Keratinocyte (primary cell): ENCODE data around the gene ORM2. TPM values are rescaled to one million over a fixed set of nuclear protein-coding genes. Genes with fewer than 3 reads are reported as not detected.

Experiments used
- DNase-seq: peaks from one replicate; pipeline ENCODE4 v3.0.0-alpha.2; 2011; ENCODE audit warnings: low read depth, missing footprints, low spot score
- FAIRE-seq: peaks from 2 replicates; lab custom pipeline; 2011; peaks lifted over from hg19 to GRCh38; lab: Jason Lieb, UNC
- H2AFZ ChIP-seq: 2 replicates; pipeline ENCODE4 v1.6.0; 2012; ENCODE audit warnings: low read length, control low read depth, inconsistent platforms; ENCODE audit not compliant: control insufficient read depth
- H3K27ac ChIP-seq: 2 replicates; pipeline ENCODE4 v1.5.1; 2011; ENCODE audit warnings: low read length; ENCODE audit not compliant: control insufficient read depth, insufficient read depth
- H3K27me3 ChIP-seq: 3 replicates; pipeline ENCODE4 v1.6.0; 2011; ENCODE audit warnings: low read length; ENCODE audit not compliant: control insufficient read depth, insufficient read depth; ENCODE audit errors: extremely low read depth
- H3K36me3 ChIP-seq, 2 experiments: 2 replicates in 1 of 2; 3 replicates in 1 of 2; pipeline ENCODE4 v1.5.1; 2011; ENCODE audit warnings: low read length in 2 of 2, mild to moderate bottlenecking in 1 of 2; ENCODE audit not compliant: control insufficient read depth in 2 of 2, insufficient read depth in 2 of 2; ENCODE audit errors: extremely low read depth in 1 of 2
- H3K4me1 ChIP-seq: 3 replicates; pipeline ENCODE4 v1.5.1; 2011; ENCODE audit warnings: low read length; ENCODE audit not compliant: control insufficient read depth, insufficient read depth; ENCODE audit errors: extremely low read depth
- H3K4me2 ChIP-seq: 3 replicates; pipeline ENCODE4 v1.6.0; 2011; ENCODE audit warnings: low read depth, low read length; ENCODE audit not compliant: control insufficient read depth, insufficient read depth; ENCODE audit errors: extremely low read depth
- H3K4me3 ChIP-seq, 3 experiments: fragments of 200-600 bp in 1 of 3; sonication (generic) in 1 of 3; 2 replicates in 2 of 3; 3 replicates in 1 of 3; pipeline ENCODE4 v1.5.1; 2011 to 2016; ENCODE audit warnings: low read length in 3 of 3, mild to moderate bottlenecking in 3 of 3, control low read depth in 2 of 3, inconsistent platforms in 1 of 3, low read depth in 1 of 3, mixed read lengths in 1 of 3, mixed run types in 1 of 3, moderate library complexity in 1 of 3; ENCODE audit not compliant: control insufficient read depth in 2 of 3, insufficient read depth in 2 of 3; ENCODE audit errors: extremely low read depth in 1 of 3
- H3K79me2 ChIP-seq: 2 replicates; pipeline ENCODE4 v1.6.0; 2012; ENCODE audit warnings: low read length; ENCODE audit not compliant: control insufficient read depth, insufficient read depth
- H3K9ac ChIP-seq: 3 replicates; pipeline ENCODE4 v1.6.0; 2011; ENCODE audit warnings: low read length; ENCODE audit not compliant: control insufficient read depth, insufficient read depth; ENCODE audit errors: extremely low read depth
- H3K9me1 ChIP-seq: 3 replicates; pipeline ENCODE4 v1.6.0; 2011; ENCODE audit warnings: low read length; ENCODE audit not compliant: control insufficient read depth, insufficient read depth; ENCODE audit errors: extremely low read depth
- H3K9me3 ChIP-seq: 2 replicates; pipeline ENCODE4 v1.5.1; 2012; ENCODE audit warnings: low read depth, low read length; ENCODE audit not compliant: control insufficient read depth
- H4K20me1 ChIP-seq: 3 replicates; pipeline ENCODE4 v1.6.0; 2011; ENCODE audit warnings: low read length; ENCODE audit not compliant: control insufficient read depth, insufficient read depth; ENCODE audit errors: extremely low read depth
- EZH2 ChIP-seq: IDR thresholded peaks from one replicate; pipeline ENCODE4 v1.6.1; 2012; ENCODE audit warnings: inconsistent platforms, mild to moderate bottlenecking, low read length, moderate library complexity
- dilution Hi-C: fragments of 300-500 bp; cut with MboI; formaldehyde crosslinking; loops from one replicate; pipeline ENCODE4 v1.7.0; 2020; ENCODE audit warnings: low sequenced_read_pairs; ENCODE audit not compliant: extremely low pct_ligation_motif_present
- polyA plus RNA-seq, 5 experiments: library from polyadenylated mRNA; depleted of rRNA in 3 of 5; stranded (reverse) in 3 of 5; stranded (forward) in 1 of 5; unstranded in 1 of 5; fragments of >200 nt; gene quantifications; 1 replicate in 1 of 5; 2 replicates in 3 of 5; 3 replicates in 1 of 5; pipeline versions ENCODE4 v1.2.1 to v1.2.3, GENCODE V29; 2011 to 2012; ENCODE audit warnings: missing spikeins in 2 of 5, low read depth in 1 of 5, low replicate concordance in 1 of 5
- TF ChIP-seq, protein P1 (sequence below), 3 experiments: IDR thresholded peaks in 1 of 3; conservative IDR thresholded peaks in 1 of 3; optimal IDR thresholded peaks in 1 of 3; 2 replicates in 2 of 3; 3 replicates in 1 of 3; pipeline versions ENCODE3 to v1.5.1; 2011; ENCODE audit warnings: low read length in 3 of 3, mild to moderate bottlenecking in 3 of 3, moderate library complexity in 2 of 3, control low read depth in 1 of 3, inconsistent platforms in 1 of 3; ENCODE audit not compliant: insufficient read depth in 2 of 3; ENCODE audit errors: extremely low read depth in 1 of 3

The ORM2 gene
- polyA plus RNA-seq, 1 donor (not counting 4 experiments of a cell fraction or from before 2014, with no cell fraction given), result not detected

DNA sequence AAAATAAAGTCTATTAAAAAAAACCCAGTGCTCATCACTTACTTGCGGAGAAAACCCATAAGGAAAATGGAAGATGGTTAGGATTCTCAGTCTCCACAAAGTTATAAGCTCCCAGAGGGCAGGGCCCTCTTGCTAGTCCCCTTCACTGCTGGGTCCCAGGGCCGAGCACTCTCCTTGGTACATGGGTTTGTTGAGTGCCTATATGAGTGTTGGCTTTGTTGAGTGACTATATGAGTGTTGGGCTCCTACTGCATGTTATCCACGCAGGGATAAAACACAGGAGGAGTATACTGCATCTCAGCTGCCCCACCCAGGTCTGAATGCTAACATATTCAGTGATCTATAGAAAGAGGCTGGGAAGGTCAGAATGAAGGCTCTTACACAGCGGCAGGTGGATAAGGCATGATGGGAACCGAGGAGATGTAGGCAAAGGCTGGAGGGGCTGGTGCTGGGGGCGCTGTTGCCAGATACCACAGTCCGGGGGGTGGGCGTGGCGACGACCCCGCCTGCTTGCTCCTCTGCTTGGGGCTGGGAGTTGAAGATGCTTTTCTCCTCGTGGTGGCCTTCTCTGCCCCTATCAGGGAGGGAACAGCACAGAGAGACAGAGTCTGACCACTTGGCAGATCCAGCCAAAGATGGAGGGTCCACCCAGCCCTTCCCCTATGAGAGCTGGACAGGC lies 11.6 kb downstream of the ORM2 start:
- Histone ChIP-seq H3K27ac (no peak overlapping the region), H3K4me2 (no peak overlapping the region), H3K79me2 (no peaks in the 10 kb centered on the region), H3K9me3 (no peaks in the 10 kb centered on the region), H3K4me1 (peaks cover 10% of the 10 kb centered on the region), H3K27me3 (no peaks in the 10 kb centered on the region), H3K9me1 (peaks cover 2% of the 10 kb centered on the region), H3K4me3 (no peak overlapping the region), H4K20me1 (no peaks in the 10 kb centered on the region), H3K9ac (no peak overlapping the region), H2AFZ (no peak overlapping the region), H3K36me3 (peaks cover 3 to 5% of the 10 kb centered on the region in 2 experiments)
- FAIRE-seq (no peak), DNase-seq (no peak)
- dilution Hi-C loops, result no loop called here
- TF ChIP-seq EZH2, result no peak
- TF ChIP-seq, protein P1, sequence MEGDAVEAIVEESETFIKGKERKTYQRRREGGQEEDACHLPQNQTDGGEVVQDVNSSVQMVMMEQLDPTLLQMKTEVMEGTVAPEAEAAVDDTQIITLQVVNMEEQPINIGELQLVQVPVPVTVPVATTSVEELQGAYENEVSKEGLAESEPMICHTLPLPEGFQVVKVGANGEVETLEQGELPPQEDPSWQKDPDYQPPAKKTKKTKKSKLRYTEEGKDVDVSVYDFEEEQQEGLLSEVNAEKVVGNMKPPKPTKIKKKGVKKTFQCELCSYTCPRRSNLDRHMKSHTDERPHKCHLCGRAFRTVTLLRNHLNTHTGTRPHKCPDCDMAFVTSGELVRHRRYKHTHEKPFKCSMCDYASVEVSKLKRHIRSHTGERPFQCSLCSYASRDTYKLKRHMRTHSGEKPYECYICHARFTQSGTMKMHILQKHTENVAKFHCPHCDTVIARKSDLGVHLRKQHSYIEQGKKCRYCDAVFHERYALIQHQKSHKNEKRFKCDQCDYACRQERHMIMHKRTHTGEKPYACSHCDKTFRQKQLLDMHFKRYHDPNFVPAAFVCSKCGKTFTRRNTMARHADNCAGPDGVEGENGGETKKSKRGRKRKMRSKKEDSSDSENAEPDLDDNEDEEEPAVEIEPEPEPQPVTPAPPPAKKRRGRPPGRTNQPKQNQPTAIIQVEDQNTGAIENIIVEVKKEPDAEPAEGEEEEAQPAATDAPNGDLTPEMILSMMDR (optimal IDR thresholded peaks at IDR 0.05 in 1 of 3, IDR thresholded peaks at IDR 0.05 in 1 of 3, conservative IDR thresholded peaks at IDR 0.05 in 1 of 3; ENCODE audit: extremely low read depth in 1 of 3, insufficient read depth in 2 of 3, low read length in 3 of 3), result no peak

DNA sequence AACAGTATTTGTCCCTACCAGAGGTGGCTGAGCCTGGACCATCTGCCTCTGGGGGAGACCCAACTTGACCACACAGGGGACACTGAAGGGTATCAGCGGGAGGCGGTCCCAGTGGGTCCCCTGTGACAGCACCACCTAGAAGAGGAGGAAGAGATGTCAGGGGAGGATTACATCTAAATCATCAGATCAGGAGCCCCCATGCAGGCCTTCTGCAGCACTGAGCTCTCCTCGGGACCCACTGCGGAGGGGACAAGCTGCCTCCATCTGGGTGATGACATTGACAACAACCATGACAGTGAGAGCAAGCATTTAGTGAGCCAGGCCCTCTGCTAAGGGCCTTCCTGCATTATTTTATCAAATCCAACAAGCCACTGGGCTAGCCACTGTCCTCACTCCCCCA lies 12.3 kb downstream of the ORM2 start:
- Histone ChIP-seq H3K4me3 (no peak overlapping the region), H3K4me1 (peaks cover 10% of the 10 kb centered on the region), H3K27ac (no peak overlapping the region), H3K9me1 (peaks cover 2% of the 10 kb centered on the region), H3K4me2 (no peak overlapping the region), H3K27me3 (no peaks in the 10 kb centered on the region), H2AFZ (no peak overlapping the region), H4K20me1 (no peaks in the 10 kb centered on the region), H3K9ac (no peak overlapping the region), H3K36me3 (peaks cover 6 to 10% of the 10 kb centered on the region in 2 experiments), H3K9me3 (no peaks in the 10 kb centered on the region), H3K79me2 (no peaks in the 10 kb centered on the region)
- DNase-seq, result no peak
- dilution Hi-C loops, result no loop called here
- no peak for TF ChIP-seq EZH2
- TF ChIP-seq, protein P1 (optimal IDR thresholded peaks at IDR 0.05 in 1 of 3, IDR thresholded peaks at IDR 0.05 in 1 of 3, conservative IDR thresholded peaks at IDR 0.05 in 1 of 3; ENCODE audit: extremely low read depth in 1 of 3, insufficient read depth in 2 of 3, low read length in 3 of 3), result no peak
- no peak for FAIRE-seq
